SK-N-SH (cell line): ENCODE results near the gene MED19. TPM values are rescaled to one million over a fixed set of nuclear protein-coding genes. Genes with fewer than 3 reads are reported as not detected.

ENCODE experiments used
- CTCF ChIA-PET: fragments of 300-600, 350-600 bp; formaldehyde crosslinking; extraction: SDS; loops from one replicate; lab custom pipeline; 2021; lab: Yijun Ruan, JAX
- POLR2A ChIA-PET: fragments of 350-600 bp; sonication (Branson Sonifier 250); formaldehyde crosslinking; extraction: SDS; loops from one replicate; lab custom pipeline; 2020; ENCODE audit warnings: antibody characterized with exemption, inconsistent platforms; lab: Yijun Ruan, JAX
- DNase-seq: peaks from one replicate; pipeline ENCODE4 v3.0.0; 2012
- H2AFZ ChIP-seq: fragments of 200-600 bp; sonication (generic); 2 replicates; pipeline ENCODE4 v1.8.1; 2016; ENCODE audit warnings: antibody characterized with exemption, mild to moderate bottlenecking, low read depth
- H3F3A ChIP-seq: fragments of 200-600 bp; sonication (generic); replicated peaks from 2 replicates; pipeline ENCODE3; 2016; ENCODE audit warnings: antibody characterized with exemption, mild to moderate bottlenecking; ENCODE audit not compliant: insufficient read depth
- H3K27ac ChIP-seq, 2 experiments: fragments of 200-500 bp in 1 of 2; fragments of 200-600 bp in 1 of 2; sonication (Bioruptor generic) in 1 of 2; sonication (generic), shearing (Covaris generic) in 1 of 2; 2 replicates each; pipeline versions ENCODE4 v1.5.1 to v1.6.1; 2014 to 2016; ENCODE audit warnings: low read depth in 2 of 2, inconsistent platforms in 1 of 2, low read length in 1 of 2, mild to moderate bottlenecking in 1 of 2, mixed read lengths in 1 of 2
- H3K27me3 ChIP-seq: fragments of 200-600 bp; sonication (generic), shearing (Covaris generic); 2 replicates; pipeline ENCODE4 v1.6.1; 2016; ENCODE audit warnings: mixed run types; ENCODE audit not compliant: insufficient read depth
- H3K36me3 ChIP-seq, 2 experiments: fragments of 200-500 bp in 1 of 2; fragments of 200-600 bp in 1 of 2; sonication (Bioruptor generic) in 1 of 2; sonication (generic) in 1 of 2; replicated peaks in 1 of 2; 2 replicates each; pipeline versions ENCODE3 to v1.5.1; 2014 to 2016; ENCODE audit warnings: low read length in 1 of 2, mild to moderate bottlenecking in 1 of 2; ENCODE audit not compliant: insufficient read depth in 2 of 2, control insufficient read depth in 1 of 2
- H3K4me1 ChIP-seq, 2 experiments: fragments of 200-500 bp in 1 of 2; fragments of 200-600 bp in 1 of 2; sonication (Bioruptor generic) in 1 of 2; sonication (generic), shearing (Covaris generic) in 1 of 2; 2 replicates each; pipeline versions ENCODE4 v1.5.1 to v1.6.1; 2014 to 2016; ENCODE audit warnings: low read depth in 1 of 2, low read length in 1 of 2, mixed run types in 1 of 2; ENCODE audit not compliant: insufficient read depth in 2 of 2, control insufficient read depth in 1 of 2
- H3K4me2 ChIP-seq: fragments of 200-600 bp; sonication (generic), shearing (Covaris generic); 2 replicates; pipeline ENCODE4 v1.6.1; 2017; ENCODE audit warnings: mixed run types
- H3K4me3 ChIP-seq, 2 experiments: fragments of 200-500 bp in 1 of 2; fragments of 200-600 bp in 1 of 2; sonication (Bioruptor generic) in 1 of 2; sonication (generic), shearing (Covaris generic) in 1 of 2; 2 replicates each; pipeline versions ENCODE4 v1.5.1 to v1.8.1; 2014 to 2016; ENCODE audit warnings: low read depth in 2 of 2, inconsistent platforms in 1 of 2, low read length in 1 of 2, mild to moderate bottlenecking in 1 of 2, mixed read lengths in 1 of 2, moderate library complexity in 1 of 2
- H3K79me2 ChIP-seq: fragments of 200-600 bp; sonication (generic); 2 replicates; pipeline ENCODE4 v1.8.1; 2017; ENCODE audit warnings: mild to moderate bottlenecking; ENCODE audit not compliant: insufficient read depth
- H3K9ac ChIP-seq: fragments of 200-600 bp; sonication (generic); 2 replicates; pipeline ENCODE4 v1.6.1; 2017; ENCODE audit warnings: mixed run types
- H3K9me2 ChIP-seq: fragments of 200-600 bp; sonication (generic); 2 replicates; pipeline ENCODE4 v1.6.1; 2017; ENCODE audit warnings: mixed run types
- H3K9me3 ChIP-seq: fragments of 200-600 bp; sonication (generic); 2 replicates; pipeline ENCODE4 v1.6.1; 2017; ENCODE audit warnings: mixed run types, mild to moderate bottlenecking, moderate library complexity
- H4K20me1 ChIP-seq: fragments of 200-600 bp; sonication (generic); 2 replicates; pipeline ENCODE4 v1.6.1; 2017; ENCODE audit warnings: mild to moderate bottlenecking, mixed run types; ENCODE audit not compliant: insufficient read depth
- CHD2 ChIP-seq: fragments of 150-350 bp; IDR thresholded peaks from 2 replicates; pipeline ENCODE4 v1.6.1; 2018; ENCODE audit warnings: low read length; ENCODE audit not compliant: partially characterized antibody
- FOXJ3 ChIP-seq: sonication (generic); formaldehyde crosslinking; IDR thresholded peaks from 2 replicates; pipeline ENCODE4 v1.5.1; 2020; ENCODE audit warnings: mild to moderate bottlenecking, missing genetic modification reagents
- FOXM1 ChIP-seq: IDR thresholded peaks from 2 replicates; pipeline ENCODE4 v1.4.0; 2012; ENCODE audit warnings: low read depth, mild to moderate bottlenecking
- PBX3 ChIP-seq: IDR thresholded peaks from 2 replicates; pipeline ENCODE4; 2012
- RCOR1 ChIP-seq: fragments of 150-350 bp; IDR thresholded peaks from 2 replicates; pipeline ENCODE4 v1.6.1; 2017; ENCODE audit warnings: antibody characterized with exemption, low read length
- REST ChIP-seq: IDR thresholded peaks from 2 replicates; pipeline ENCODE4 v1.6.1; 2012; ENCODE audit warnings: mild to moderate bottlenecking, low read depth, low read length, moderate library complexity
- TAF1 ChIP-seq: IDR thresholded peaks from 2 replicates; pipeline ENCODE4 v1.6.1; 2012; ENCODE audit warnings: low read depth, mild to moderate bottlenecking, low read length, moderate library complexity, borderline replicate concordance
- USF1 ChIP-seq: IDR thresholded peaks from 2 replicates; pipeline ENCODE4 v1.4.0; 2012; ENCODE audit warnings: low read depth, borderline replicate concordance
- ZBTB33 ChIP-seq: IDR thresholded peaks from 2 replicates; pipeline ENCODE4 v1.4.0; 2012; ENCODE audit warnings: low read depth, borderline replicate concordance
- WGBS: methylation state at CpG from one replicate; pipeline ENCODE4 v1.1.6; 2017; ENCODE audit warnings: low lambda C conversion rate; 5-methylcytosine and 5-hydroxymethylcytosine counted together
- polyA plus RNA-seq, 3 experiments: library from polyadenylated mRNA; depleted of rRNA; stranded (reverse); fragments of >200 nt; gene quantifications; 2 replicates each; pipeline ENCODE4 v1.2.3, GENCODE V29; 2012

The MED19 gene
- polyA plus RNA-seq, 1 of the 3 experiments (the other 2 are of a cell fraction) = 38.7 TPM

DNA sequence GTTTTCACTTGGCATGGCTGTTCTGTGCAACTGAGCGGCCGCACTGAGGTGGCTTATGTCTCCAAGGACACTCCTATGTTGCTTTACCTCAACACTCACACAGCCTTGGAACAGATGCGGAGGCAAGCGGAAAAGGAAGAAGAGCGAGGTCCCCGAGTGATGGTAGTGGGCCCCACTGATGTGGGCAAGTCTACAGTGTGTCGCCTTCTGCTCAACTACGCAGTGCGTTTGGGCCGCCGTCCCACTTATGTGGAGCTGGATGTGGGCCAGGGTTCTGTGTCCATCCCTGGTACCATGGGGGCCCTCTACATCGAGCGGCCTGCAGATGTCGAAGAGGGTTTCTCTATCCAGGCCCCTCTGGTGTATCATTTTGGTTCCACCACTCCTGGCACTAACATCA lies 52.3 kb downstream of the MED19 start:
- H3K27me3 ChIP-seq = no peaks in the 10 kb centered on the region
- H3F3A ChIP-seq = peaks cover 10% of the 10 kb centered on the region
- DNase-seq = no peak
- no peaks in the 10 kb centered on the region for H3K9me3 ChIP-seq
- peaks cover 36% of the 10 kb centered on the region for H3K79me2 ChIP-seq
- no peak for TF ChIP-seq PBX3
- no peak for TF ChIP-seq FOXM1
- no peak for TF ChIP-seq ZBTB33
- no peak for TF ChIP-seq TAF1
- TF ChIP-seq USF1 = no peak
- TF ChIP-seq REST = no peak
- TF ChIP-seq CHD2 = no peak
- TF ChIP-seq RCOR1 = no peak
- TF ChIP-seq FOXJ3 (CRISPR knock-in tag) = no peak
- WGBS = 97% methylated on average over 14 of the region's 14 CpGs
- H2AFZ ChIP-seq = no peak overlapping the region
- ChIA-PET CTCF (interaction anchor here (1.2 kb wide), 1 partner anchor 92 kb away, joined by 3 read pairs; the partner anchor contains the start of gene UBE2L6), POLR2A (no interaction called here)
- no peaks in the 10 kb centered on the region for H4K20me1 ChIP-seq
- no peaks in the 10 kb centered on the region for H3K9me2 ChIP-seq
- no peak overlapping the region for H3K4me2 ChIP-seq
- H3K4me1 ChIP-seq = peaks cover 0 to 2% of the 10 kb centered on the region in 2 experiments; a peak in 2 of 4 replicates
- H3K4me3 ChIP-seq = no peak overlapping the region
- no peak overlapping the region for H3K27ac ChIP-seq
- peaks cover 24 to 27% of the 10 kb centered on the region in 2 experiments for H3K36me3 ChIP-seq
- no peak overlapping the region for H3K9ac ChIP-seq
